SK-N-MC (cell line): ENCODE measurements around the gene EDRF1.

ENCODE experiments used
- EZH2 ChIP-seq: fragments of 200-600 bp; sonication (generic); IDR thresholded peaks from one replicate; pipeline ENCODE4 v1.6.1; 2017; ENCODE audit warnings: antibody characterized with exemption
- FOXP2 ChIP-seq: optimal IDR thresholded peaks from 2 replicates; pipeline ENCODE3; 2011; ENCODE audit warnings: mild to moderate bottlenecking, moderate library complexity; ENCODE audit not compliant: insufficient read depth; ENCODE audit errors: extremely low read length, control extremely low read depth
- POLR2AphosphoS5 ChIP-seq: IDR thresholded peaks from 2 replicates; pipeline ENCODE4 v1.6.1; 2012; ENCODE audit warnings: mild to moderate bottlenecking, low read depth, low read length, borderline replicate concordance

- TF ChIP-seq EZH2: no peak
- no peak for TF ChIP-seq POLR2AphosphoS5
- no peak for TF ChIP-seq FOXP2
These were observed 24.6 kb upstream of the EDRF1 start for GRCh38 chr10:125694883-125695282.
